H1 (cell line): ENCODE measurements around the gene HACE1. TPM values are rescaled to one million over a fixed set of nuclear protein-coding genes. Genes with fewer than 3 reads are reported as not detected.

Source experiments
- BACH1 ChIP-seq: IDR thresholded peaks from 2 replicates; pipeline ENCODE4 v1.6.1; 2012; ENCODE audit warnings: low read length, improper control_type of control experiment
- CHD2 ChIP-seq: IDR thresholded peaks from 2 replicates; pipeline ENCODE4 v1.6.1; 2012; ENCODE audit warnings: low read length, improper control_type of control experiment
- CHD7 ChIP-seq: fragments of 300-600 bp; sonication (generic); IDR thresholded peaks from 2 replicates; pipeline ENCODE4 v1.7.1; 2012; ENCODE audit warnings: low read length, moderate library complexity, mild to moderate bottlenecking, inconsistent platforms; ENCODE audit not compliant: insufficient replicate concordance
- CREB1 ChIP-seq: IDR thresholded peaks from 2 replicates; pipeline ENCODE4 v1.6.1; 2012; ENCODE audit warnings: inconsistent platforms
- FOSL1 ChIP-seq: IDR thresholded peaks from 2 replicates; pipeline ENCODE4 v1.6.1; 2011; ENCODE audit warnings: mild to moderate bottlenecking, low read depth, low read length, moderate library complexity; ENCODE audit not compliant: insufficient read depth
- HDAC6 ChIP-seq: IDR thresholded peaks from one replicate; pipeline ENCODE4 v1.7.1; 2012; ENCODE audit warnings: low read depth, mild to moderate bottlenecking, inconsistent platforms, low read length, moderate library complexity
- KDM4A ChIP-seq: IDR thresholded peaks from one replicate; pipeline ENCODE4 v1.7.1; 2012; ENCODE audit warnings: low read depth, mild to moderate bottlenecking, moderate library complexity, low read length, inconsistent platforms; ENCODE audit not compliant: severe bottlenecking
- RAD21 ChIP-seq, 2 experiments: IDR thresholded peaks in 1 of 2; conservative IDR thresholded peaks in 1 of 2; 2 replicates each; pipeline ENCODE4 v1.6.1; 2011; ENCODE audit warnings: low read depth in 2 of 2, low read length in 2 of 2, improper control_type of control experiment in 1 of 2, inconsistent platforms in 1 of 2, mild to moderate bottlenecking in 1 of 2, moderate library complexity in 1 of 2
- RFX5 ChIP-seq: IDR thresholded peaks from 2 replicates; pipeline ENCODE4 v1.6.1; 2011; ENCODE audit warnings: low read depth, low read length, improper control_type of control experiment, borderline replicate concordance
- TAF1 ChIP-seq: IDR thresholded peaks from 2 replicates; pipeline ENCODE4 v1.6.1; 2011; ENCODE audit warnings: mild to moderate bottlenecking, low read depth, low read length
- ZNF274 ChIP-seq: IDR thresholded peaks from 2 replicates; pipeline ENCODE4 v1.7.0; 2012; ENCODE audit warnings: low read length, borderline replicate concordance; ENCODE audit errors: extremely low read depth
- polyA plus RNA-seq, 7 experiments: library from polyadenylated mRNA; depleted of rRNA in 3 of 7; stranded (reverse) in 5 of 7; unstranded in 2 of 7; fragments of >200 nt in 5 of 7; fragments of 200-250 nt in 2 of 7; gene quantifications; 1 replicate in 5 of 7; 2 replicates in 1 of 7; 4 replicates in 1 of 7; pipeline versions ENCODE4 v1.2.1 to v1.2.3, GENCODE V29; 2011 to 2013; ENCODE audit warnings: missing spikeins in 2 of 7, mixed read lengths in 2 of 7
- total RNA-seq: library from RNA; stranded (reverse); fragmentation: NEBNext Ultra II Directional; extraction: Animal tissue kit (Norgen Biotek cat#: 25700); gene quantifications from 2 replicates; pipeline ENCODE4 v1.2.1, GENCODE V29; 2021
- TF ChIP-seq, protein P1 (sequence below): IDR thresholded peaks from 2 replicates; pipeline ENCODE4 v1.6.1; 2012; ENCODE audit warnings: inconsistent platforms

The HACE1 gene
- total and polyA plus RNA-seq, 2 of the 8 experiments (the other 6 are each of a cell fraction or from before 2014, with no cell fraction given), result 7.1 to 21.3 TPM

DNA sequence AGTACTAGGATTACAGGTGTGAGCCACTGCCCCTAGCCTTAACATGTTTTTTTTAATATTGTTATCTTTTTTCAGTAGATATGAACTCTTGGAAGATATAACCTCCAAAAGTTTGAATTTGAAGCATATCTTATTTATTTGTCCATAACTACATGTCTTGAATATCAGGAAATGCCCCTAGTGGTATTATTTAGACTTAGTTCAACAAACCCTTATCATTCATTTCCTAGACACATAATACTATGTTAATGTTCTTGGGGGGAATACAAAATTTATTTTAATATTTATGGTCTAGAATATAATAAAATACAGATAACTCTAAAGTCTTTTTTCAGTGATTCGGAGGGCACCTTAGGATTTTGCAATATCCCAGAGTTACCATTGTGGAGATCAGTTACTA is 160.7 kb downstream of the HACE1 start (continued):
- TF ChIP-seq CHD7, result no peak
- TF ChIP-seq CREB1, result no peak
- TF ChIP-seq BACH1, result no peak
- TF ChIP-seq RFX5, result no peak
- TF ChIP-seq HDAC6, result no peak
- TF ChIP-seq ZNF274, result no peak
- no peak for TF ChIP-seq TAF1
- no peak for TF ChIP-seq FOSL1
- TF ChIP-seq, protein P1, sequence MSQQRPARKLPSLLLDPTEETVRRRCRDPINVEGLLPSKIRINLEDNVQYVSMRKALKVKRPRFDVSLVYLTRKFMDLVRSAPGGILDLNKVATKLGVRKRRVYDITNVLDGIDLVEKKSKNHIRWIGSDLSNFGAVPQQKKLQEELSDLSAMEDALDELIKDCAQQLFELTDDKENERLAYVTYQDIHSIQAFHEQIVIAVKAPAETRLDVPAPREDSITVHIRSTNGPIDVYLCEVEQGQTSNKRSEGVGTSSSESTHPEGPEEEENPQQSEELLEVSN, result no peak
- TF ChIP-seq CHD2, result no peak
- no peak for TF ChIP-seq KDM4A
- no peak for TF ChIP-seq RAD21 (IDR thresholded peaks at IDR 0.05 in 1 of 2, conservative IDR thresholded peaks at IDR 0.05 in 1 of 2; ENCODE audit: low read depth in 2 of 2, low read length in 2 of 2)
